GM12891 (cell line): ENCODE measurements around the gene CACNG1.

ENCODE experiments used
- POLR2A ChIP-seq: IDR thresholded peaks from 2 replicates; pipeline ENCODE4 v1.6.1; 2011; ENCODE audit warnings: low read depth, low read length, control low read depth
- POLR2AphosphoS5 ChIP-seq: IDR thresholded peaks from 2 replicates; pipeline ENCODE4 v1.6.1; 2011; ENCODE audit warnings: low read depth, low read length, control low read depth
- POU2F2 ChIP-seq: IDR thresholded peaks from 2 replicates; pipeline ENCODE4 v1.6.1; 2011; ENCODE audit warnings: low read depth, mild to moderate bottlenecking, control low read depth, low read length, moderate library complexity
- SPI1 ChIP-seq: IDR thresholded peaks from 2 replicates; pipeline ENCODE4 v1.6.1; 2011; ENCODE audit warnings: low read depth, low read length, control low read depth
- TAF1 ChIP-seq: IDR thresholded peaks from 2 replicates; pipeline ENCODE4 v1.6.1; 2011; ENCODE audit warnings: low read depth, low read length, control low read depth

GRCh38 chr17:67093348-67093747 lies 49.0 kb downstream of the CACNG1 start:
- TF ChIP-seq POLR2AphosphoS5 (no peak), TAF1 (no peak), POLR2A (no peak), SPI1 (no peak), POU2F2 (no peak)
